Inflammatory macrophage treated with lipopolysaccharide for 1 hour (primary cell): ENCODE results near the gene ENTPD5.
"Not testable (repeated sequence)": the region's sequence is repeated elsewhere in the genome, so short reads cannot be mapped to it uniquely, and the experiment has no call there.

ENCODE experiments used
- DNase-seq, 2 donors: peaks; one replicate each; pipeline ENCODE4 v3.0.0-alpha.2; 2020 to 2022

Gene ENTPD5

DNA sequence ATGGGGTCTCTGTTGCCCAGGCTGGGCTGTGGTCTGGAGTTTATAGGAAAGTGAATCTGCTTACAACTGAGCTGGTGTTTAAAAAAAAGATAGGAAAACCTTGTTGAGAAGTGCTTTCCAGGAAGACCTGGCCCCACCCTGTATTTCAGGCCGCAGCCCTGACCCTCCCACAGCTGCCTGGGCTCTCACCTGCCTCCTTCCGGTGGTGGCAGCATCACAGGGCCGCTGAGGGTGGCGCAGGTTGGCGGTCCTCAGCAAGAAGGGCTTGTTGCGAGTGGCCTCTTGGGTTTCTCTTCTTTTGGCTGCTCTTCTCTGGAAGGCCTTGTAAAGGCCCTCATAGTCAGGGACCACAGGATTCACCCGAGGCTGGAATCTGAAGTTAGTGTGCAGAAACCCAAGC lies 76.9 kb downstream of the ENTPD5 start:
- DNase-seq: no peak

DNA sequence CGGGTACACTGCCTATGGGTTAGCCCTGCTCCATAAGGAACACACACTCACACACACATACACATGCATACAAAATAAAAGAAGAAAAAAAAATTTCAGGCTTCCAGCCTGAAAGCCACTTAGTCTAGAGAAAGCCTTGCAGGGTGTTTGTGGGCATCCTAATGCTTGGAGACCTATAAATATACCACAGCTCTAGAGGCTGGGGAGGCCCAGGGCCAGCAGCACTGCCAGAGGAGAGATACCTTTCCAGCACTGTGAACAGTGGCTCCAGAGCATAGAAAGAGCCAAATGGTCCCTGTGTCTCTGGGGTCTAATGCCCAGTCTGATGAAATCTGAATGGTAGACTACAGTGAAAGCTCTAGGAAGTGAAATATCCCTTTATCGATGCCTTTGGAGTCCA lies 82.1 kb downstream of the ENTPD5 start:
- no peak for DNase-seq

DNA sequence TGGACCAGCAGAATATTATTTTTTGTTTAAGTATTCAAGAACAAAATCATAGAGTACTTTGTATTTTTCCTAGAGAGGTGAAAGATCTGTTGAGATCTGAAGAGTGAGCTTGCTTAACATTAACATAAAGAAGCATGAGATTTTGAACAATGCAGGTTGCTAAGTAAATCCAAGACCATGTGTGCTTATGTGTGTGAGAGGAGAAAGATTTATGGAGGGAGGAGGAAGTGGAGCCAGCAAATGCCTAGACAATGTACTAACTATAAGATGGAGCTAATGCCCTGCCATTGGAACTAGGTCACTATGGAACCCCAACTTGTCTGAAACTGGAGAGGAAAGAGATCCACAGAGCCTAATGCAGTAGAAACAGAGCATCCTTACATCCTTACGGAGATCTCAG lies 82.5 kb downstream of the ENTPD5 start:
- DNase-seq: no peak

DNA sequence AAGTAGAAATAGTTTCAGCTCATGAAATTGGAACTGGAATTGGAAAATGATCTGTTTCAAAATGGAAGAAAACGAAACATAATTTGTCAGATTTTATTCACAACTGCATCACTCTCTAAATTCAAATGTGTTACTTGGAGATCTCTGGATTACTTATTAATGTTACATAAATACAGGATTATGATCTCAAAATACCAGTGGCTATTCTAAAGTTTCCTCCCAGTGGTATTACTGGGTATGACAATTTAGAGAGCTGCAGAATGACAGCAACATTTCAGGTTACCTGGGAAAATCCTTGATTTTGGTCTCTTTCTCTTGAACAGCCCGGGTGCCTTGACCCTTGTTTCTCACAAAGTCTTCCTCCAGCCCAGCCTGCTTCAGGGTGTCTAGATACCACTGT lies 83.4 kb downstream of the ENTPD5 start:
- peak in 1 of 2 donors; percentile 25 for DNase-seq

DNA sequence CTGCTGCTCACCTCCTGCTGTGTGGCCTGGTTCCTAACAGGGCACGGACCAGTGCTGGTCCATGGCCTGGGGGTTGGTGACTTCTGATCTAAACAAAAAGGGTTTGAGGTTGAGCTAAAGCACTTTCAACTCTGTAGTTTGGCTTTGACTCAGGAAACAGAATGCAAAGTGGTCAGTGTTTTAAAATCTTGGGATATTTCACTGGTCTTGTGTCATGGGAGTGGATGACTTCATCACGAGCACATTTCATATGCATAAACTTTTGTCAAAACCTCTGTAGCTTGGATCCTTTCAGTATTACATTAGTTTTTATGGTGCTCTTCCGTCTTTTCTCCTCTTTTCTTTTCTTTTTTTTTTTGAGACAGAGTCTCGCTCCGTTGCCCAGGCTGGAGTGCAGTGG lies 94.8 kb downstream of the ENTPD5 start:
- peak; percentile 8 to 39 for DNase-seq

DNA sequence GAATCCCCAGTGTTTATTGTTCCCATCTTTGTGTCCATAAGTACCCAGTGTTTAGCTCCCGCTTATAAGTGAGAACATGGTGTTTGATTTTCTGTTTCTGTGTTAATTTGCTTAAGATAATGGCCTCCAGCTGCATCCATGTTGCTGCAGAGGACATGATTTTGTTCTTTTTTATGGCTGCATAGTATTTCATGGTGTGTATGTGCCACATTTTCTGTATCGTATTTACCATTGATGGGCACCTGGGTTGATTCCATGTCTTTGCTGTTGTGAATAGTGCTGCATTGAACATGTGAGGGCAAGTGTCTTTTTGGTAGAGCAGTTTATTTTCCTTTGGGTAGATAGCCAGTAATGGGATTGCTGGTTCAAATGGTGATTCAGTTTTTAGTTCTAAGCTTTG lies 99.6 kb downstream of the ENTPD5 start:
- not testable (repeated sequence) for DNase-seq

DNA sequence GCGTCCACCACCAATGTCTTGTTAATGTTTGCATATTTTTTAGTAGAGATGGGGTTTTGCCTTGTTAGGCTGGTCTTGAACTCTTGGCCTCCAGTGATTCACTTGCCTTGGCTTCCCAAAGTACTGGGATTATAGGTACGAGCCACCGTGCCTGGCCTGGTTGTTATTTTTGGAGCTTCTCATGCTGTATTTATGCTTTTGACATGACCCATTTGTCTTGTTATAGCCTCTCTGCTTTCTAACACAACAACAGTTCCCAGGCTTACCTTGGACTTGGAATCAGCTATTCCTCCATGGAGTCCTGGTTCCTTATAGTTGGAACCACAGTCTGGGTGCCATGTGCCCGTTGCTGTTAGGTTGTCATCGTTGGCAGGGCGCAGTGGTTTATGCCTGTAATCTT lies 102.8 kb downstream of the ENTPD5 start:
- DNase-seq: no peak

DNA sequence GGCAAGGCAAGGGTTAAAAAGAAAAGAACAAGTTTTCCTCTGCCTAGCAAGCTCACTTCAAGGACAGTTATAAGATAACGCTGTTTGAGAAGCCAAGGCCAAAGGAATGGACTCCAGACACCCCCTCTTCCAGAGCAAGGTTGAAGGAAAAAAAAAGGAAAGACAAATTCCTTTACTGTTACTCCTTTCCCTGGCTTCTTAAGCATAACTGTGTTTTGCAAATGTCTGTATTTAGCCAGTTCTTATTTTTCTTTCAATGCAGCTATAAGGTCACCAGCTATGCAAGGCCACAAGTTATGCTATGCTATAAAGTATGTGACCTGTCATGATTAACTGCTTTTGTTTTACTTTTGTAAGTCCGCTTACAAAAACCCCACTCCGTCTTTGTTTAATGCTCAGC lies 105.8 kb downstream of the ENTPD5 start:
- no peak for DNase-seq

DNA sequence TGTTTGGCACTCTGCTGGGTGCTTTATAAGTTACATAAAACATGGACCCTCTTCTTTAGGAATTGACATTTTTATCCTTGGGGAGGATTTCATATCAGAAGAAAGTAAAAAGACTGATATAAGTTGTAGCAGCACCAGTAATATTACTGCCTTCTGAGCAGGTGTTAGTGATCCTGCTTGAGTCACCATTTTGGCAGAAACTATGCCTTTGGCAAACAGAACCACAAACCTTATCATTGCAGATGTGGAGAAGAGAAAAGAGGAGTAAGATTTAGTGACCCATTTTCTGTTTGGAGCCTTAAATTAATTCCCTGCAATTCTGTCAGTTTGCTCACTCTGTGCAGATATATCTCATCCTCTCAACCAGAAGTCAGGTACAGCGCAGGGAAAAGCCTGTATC lies 109.4 kb downstream of the ENTPD5 start:
- no peak for DNase-seq
